HUES64 (cell line): ENCODE results near the gene SECISBP2L.

ENCODE experiments used
- H3K27ac ChIP-seq: 2 replicates; pipeline ENCODE4 v1.7.0; 2013; ENCODE audit warnings: low read depth, low read length, inconsistent platforms
- H3K27me3 ChIP-seq: 2 replicates; pipeline ENCODE4 v1.6.1; 2013; ENCODE audit warnings: mild to moderate bottlenecking, low read length; ENCODE audit not compliant: insufficient read depth
- H3K36me3 ChIP-seq: 2 replicates; pipeline ENCODE4 v1.6.1; 2013; ENCODE audit warnings: mild to moderate bottlenecking, low read length; ENCODE audit not compliant: insufficient read depth
- H3K4me1 ChIP-seq: 2 replicates; pipeline ENCODE4 v1.6.1; 2013; ENCODE audit warnings: mild to moderate bottlenecking, low read length, moderate library complexity; ENCODE audit not compliant: insufficient read depth
- H3K4me3 ChIP-seq: 2 replicates; pipeline ENCODE4 v1.5.1; 2013; ENCODE audit warnings: mild to moderate bottlenecking, low read length, moderate library complexity
- H3K9ac ChIP-seq: 2 replicates; pipeline ENCODE4 v1.6.1; 2013; ENCODE audit warnings: mild to moderate bottlenecking, low read depth, low read length
- H3K9me3 ChIP-seq: 2 replicates; pipeline ENCODE4 v1.6.1; 2013; ENCODE audit warnings: low read depth, low read length; ENCODE audit not compliant: insufficient read depth
- WGBS: fragments of 150-250, 120-280 bp; methylation state at CpG from one replicate; pipeline ENCODE4 v1.1.7; 2013; ENCODE audit warnings: missing lambda C conversion rate; 5-methylcytosine and 5-hydroxymethylcytosine counted together

SECISBP2L gene

GRCh38 chr15:48993380-48993779 is 52.9 kb downstream of the SECISBP2L start:
- Histone ChIP-seq H3K27ac (no peak overlapping the region), H3K36me3 (peaks cover 75% of the 10 kb centered on the region), H3K4me3 (no peak overlapping the region), H3K9me3 (no peaks in the 10 kb centered on the region), H3K9ac (no peak overlapping the region), H3K27me3 (no peaks in the 10 kb centered on the region), H3K4me1 (no peaks in the 10 kb centered on the region)

- Histone ChIP-seq H3K4me1 (no peaks in the 10 kb centered on the region), H3K27ac (no peak overlapping the region), H3K9me3 (no peaks in the 10 kb centered on the region), H3K4me3 (no peak overlapping the region), H3K27me3 (no peaks in the 10 kb centered on the region), H3K9ac (no peak overlapping the region), H3K36me3 (peaks cover 71% of the 10 kb centered on the region)
- 96% methylated on average over 1 of the region's 1 CpG for WGBS
These were observed 53.7 kb downstream of the SECISBP2L start for GRCh38 chr15:48992545-48992944.

- 95% methylated on average over 6 of the region's 6 CpGs for WGBS
- Histone ChIP-seq H3K27ac (no peak overlapping the region), H3K27me3 (no peaks in the 10 kb centered on the region), H3K4me1 (no peaks in the 10 kb centered on the region), H3K9ac (no peak overlapping the region), H3K9me3 (no peaks in the 10 kb centered on the region), H3K4me3 (no peak overlapping the region), H3K36me3 (peaks cover 67% of the 10 kb centered on the region)
These were observed 54.1 kb downstream of the SECISBP2L start for GRCh38 chr15:48992096-48992495.

GRCh38 chr15:48989170-48989569 is 57.1 kb downstream of the SECISBP2L start:
- 100% methylated on average over 1 of the region's 1 CpG for whole genome bisulfite sequencing
- H3K4me1 ChIP-seq, result peaks cover 4% of the 10 kb centered on the region; the same call in 1 of the 2 replicates
- H3K4me3 ChIP-seq, result no peak overlapping the region

GRCh38 chr15:48987142-48987541 is 59.1 kb downstream of the SECISBP2L start:
- H3K9me3 ChIP-seq, result no peaks in the 10 kb centered on the region
- H3K27me3 ChIP-seq, result no peaks in the 10 kb centered on the region
- H3K27ac ChIP-seq, result no peak overlapping the region
- H3K4me1 ChIP-seq, result peaks cover 4% of the 10 kb centered on the region; the same call in 1 of the 2 replicates
- no peak overlapping the region for H3K9ac ChIP-seq
- H3K4me3 ChIP-seq, result no peak overlapping the region
- peaks cover 31% of the 10 kb centered on the region for H3K36me3 ChIP-seq

More at GRCh38 chr15:48989170-48989569, 57.1 kb downstream of the SECISBP2L start:
- peaks cover 45% of the 10 kb centered on the region for H3K36me3 ChIP-seq
- H3K27me3 ChIP-seq, result no peaks in the 10 kb centered on the region
- no peak overlapping the region for H3K9ac ChIP-seq
- H3K9me3 ChIP-seq, result no peaks in the 10 kb centered on the region
- H3K27ac ChIP-seq, result no peak overlapping the region

GRCh38 chr15:48986240-48986639 is 60.0 kb downstream of the SECISBP2L start:
- Histone ChIP-seq H3K4me3 (no peak overlapping the region), H3K9ac (no peak overlapping the region), H3K4me1 (peaks cover 4% of the 10 kb centered on the region; the same call in 1 of the 2 replicates), H3K27ac (no peak overlapping the region), H3K27me3 (no peaks in the 10 kb centered on the region), H3K9me3 (no peaks in the 10 kb centered on the region), H3K36me3 (peaks cover 22% of the 10 kb centered on the region)
- 96% methylated on average over 5 of the region's 5 CpGs for WGBS

- Histone ChIP-seq H3K9me3 (no peaks in the 10 kb centered on the region), H3K4me1 (peaks cover 4% of the 10 kb centered on the region; the same call in 1 of the 2 replicates), H3K27ac (no peak overlapping the region), H3K27me3 (no peaks in the 10 kb centered on the region), H3K9ac (no peak overlapping the region), H3K36me3 (peaks cover 17% of the 10 kb centered on the region; the same call in 1 of the 2 replicates), H3K4me3 (no peak overlapping the region)
- WGBS, result 93% methylated on average over 2 of the region's 3 CpGs
These were observed 60.7 kb downstream of the SECISBP2L start for GRCh38 chr15:48985516-48985915.

- peaks cover 11% of the 10 kb centered on the region; the same call in 1 of the 2 replicates for H3K36me3 ChIP-seq
- no peak overlapping the region for H3K4me3 ChIP-seq
- H3K27me3 ChIP-seq, result no peaks in the 10 kb centered on the region
- H3K9ac ChIP-seq, result no peak overlapping the region
- H3K27ac ChIP-seq, result no peak overlapping the region
- WGBS, result 91% methylated on average over 4 of the region's 4 CpGs
- H3K4me1 ChIP-seq, result peaks cover 4% of the 10 kb centered on the region; the same call in 1 of the 2 replicates
- H3K9me3 ChIP-seq, result no peaks in the 10 kb centered on the region
These were observed 61.4 kb downstream of the SECISBP2L start for GRCh38 chr15:48984811-48985352.

- Histone ChIP-seq H3K9me3 (no peaks in the 10 kb centered on the region), H3K27ac (no peak overlapping the region), H3K4me3 (no peak overlapping the region), H3K9ac (no peak overlapping the region), H3K36me3 (peaks cover 6% of the 10 kb centered on the region; the same call in 1 of the 2 replicates), H3K4me1 (peaks cover 4% of the 10 kb centered on the region; the same call in 1 of the 2 replicates), H3K27me3 (no peaks in the 10 kb centered on the region)
- 91% methylated on average over 6 of the region's 7 CpGs for WGBS
These were observed 62.1 kb downstream of the SECISBP2L start for GRCh38 chr15:48984021-48984710.

GRCh38 chr15:48983300-48983699 is 62.9 kb downstream of the SECISBP2L start:
- Histone ChIP-seq H3K36me3 (peaks cover 3% of the 10 kb centered on the region; the same call in 1 of the 2 replicates), H3K9ac (no peak overlapping the region), H3K27ac (no peak overlapping the region), H3K27me3 (no peaks in the 10 kb centered on the region), H3K4me1 (peaks cover 4% of the 10 kb centered on the region; the same call in 1 of the 2 replicates), H3K9me3 (no peaks in the 10 kb centered on the region), H3K4me3 (no peak overlapping the region)
- 95% methylated on average over 5 of the region's 5 CpGs for WGBS

GRCh38 chr15:48981941-48982340 is 64.3 kb downstream of the SECISBP2L start:
- Histone ChIP-seq H3K36me3 (no peaks in the 10 kb centered on the region), H3K27ac (no peak overlapping the region), H3K27me3 (peaks cover 2% of the 10 kb centered on the region; the same call in 1 of the 2 replicates), H3K9ac (no peak overlapping the region), H3K9me3 (no peaks in the 10 kb centered on the region), H3K4me1 (peaks cover 4% of the 10 kb centered on the region; the same call in 1 of the 2 replicates), H3K4me3 (no peak overlapping the region)
- WGBS, result 94% methylated on average over 4 of the region's 4 CpGs
